Lower leg skin (tissue), 3 donors: ENCODE results near the gene BUD13.

Experiments
- CTCF ChIP-seq, 3 donors: fragments of 450-650 bp; IDR thresholded peaks; one replicate each; pipeline ENCODE4 v1.5.1; 2016; ENCODE audit warnings: antibody characterized with exemption in 3 of 3, mild to moderate bottlenecking in 3 of 3, moderate library complexity in 2 of 3
- POLR2A ChIP-seq, 2 donors: fragments of 450-650 bp; IDR thresholded peaks; one replicate each; pipeline ENCODE4 v1.6.1; 2016 to 2017; ENCODE audit warnings: antibody characterized with exemption in 2 of 2, mild to moderate bottlenecking in 1 of 2, moderate library complexity in 1 of 2

- TF ChIP-seq CTCF (IDR thresholded peaks at IDR 0.05) (no peak), POLR2A (IDR thresholded peaks at IDR 0.05) (no peak)
Measured at GRCh38 chr11:116731097-116731761, 41.6 kb downstream of the BUD13 start.
